H1 (cell line): ENCODE measurements around the gene GRAMD1B. TPM values are rescaled to one million over a fixed set of nuclear protein-coding genes. Genes with fewer than 3 reads are reported as not detected.

Experiments used
- CTCF ChIA-PET: fragments of 300-600 bp; sonication (Branson Sonifier 250); formaldehyde crosslinking; loops from one replicate; lab custom pipeline; 2021; ENCODE audit not compliant: partially characterized antibody; lab: Charles Lee
- POLR2A ChIA-PET: fragments of 300-600 bp; sonication (Branson Sonifier 250); formaldehyde crosslinking; loops from one replicate; lab custom pipeline; 2021; ENCODE audit warnings: inconsistent platforms; ENCODE audit not compliant: partially characterized antibody; lab: Charles Lee
- DNase-seq, 2 experiments: peaks; one replicate each; pipeline versions ENCODE4 v3.0.0 to v3.0.0-alpha.2; 2010 to 2022; ENCODE audit warnings: low spot score in 2 of 2, low read depth in 1 of 2, mixed read lengths in 1 of 2
- FAIRE-seq: peaks from 2 replicates; lab custom pipeline; 2011; peaks lifted over from hg19 to GRCh38; lab: Jason Lieb, UNC
- H2AFZ ChIP-seq: 2 replicates; pipeline ENCODE4 v1.8.1; 2012; ENCODE audit warnings: low read length, inconsistent platforms
- H2AK5ac ChIP-seq: 2 replicates; pipeline ENCODE4 v1.6.1; 2013; ENCODE audit warnings: low read depth, low read length
- H2BK120ac ChIP-seq: replicated peaks from 2 replicates; pipeline ENCODE3; 2013; ENCODE audit warnings: low read depth, low read length, inconsistent platforms
- H2BK12ac ChIP-seq: 2 replicates; pipeline ENCODE4 v1.6.1; 2013; ENCODE audit warnings: low read depth, low read length
- H2BK15ac ChIP-seq: 2 replicates; pipeline ENCODE4 v1.6.1; 2013; ENCODE audit warnings: low read length
- H2BK20ac ChIP-seq: 2 replicates; pipeline ENCODE4 v1.6.1; 2013; ENCODE audit warnings: low read length
- H2BK5ac ChIP-seq: 2 replicates; pipeline ENCODE4 v1.6.1; 2013; ENCODE audit warnings: low read depth, low read length
- H3K14ac ChIP-seq: 2 replicates; pipeline ENCODE4 v1.6.1; 2013; ENCODE audit warnings: inconsistent platforms; ENCODE audit not compliant: insufficient read length
- H3K18ac ChIP-seq: 2 replicates; pipeline ENCODE4 v1.6.1; 2013; ENCODE audit warnings: low read length; ENCODE audit errors: extremely low read depth
- H3K23ac ChIP-seq: 2 replicates; pipeline ENCODE4 v1.6.1; 2013; ENCODE audit warnings: inconsistent platforms; ENCODE audit not compliant: insufficient read length
- H3K23me2 ChIP-seq: 2 replicates; pipeline ENCODE4 v1.6.1; 2013; ENCODE audit warnings: low read depth, low read length
- H3K27ac ChIP-seq: 2 replicates; pipeline ENCODE4 v1.6.1; 2011; ENCODE audit warnings: low read depth, low read length, inconsistent platforms
- H3K27me3 ChIP-seq, 4 experiments: replicated peaks in 1 of 4; 1 replicate in 1 of 4; 2 replicates in 3 of 4; pipeline versions ENCODE4 v1.6.1 to v1.8.1; 2011 to 2013; ENCODE audit warnings: low read length in 3 of 4, mild to moderate bottlenecking in 3 of 4, inconsistent platforms in 2 of 4, mixed read lengths in 2 of 4, moderate library complexity in 1 of 4; ENCODE audit not compliant: control insufficient read depth in 3 of 4, insufficient read depth in 3 of 4; ENCODE audit errors: extremely low read depth in 1 of 4
- H3K36me3 ChIP-seq, 4 experiments: 2 replicates each; pipeline versions ENCODE4 v1.6.1 to v1.8.1; 2011 to 2013; ENCODE audit warnings: mild to moderate bottlenecking in 4 of 4, low read length in 3 of 4, moderate library complexity in 2 of 4, control low read depth in 1 of 4, inconsistent platforms in 1 of 4; ENCODE audit not compliant: insufficient read depth in 4 of 4, control insufficient read depth in 2 of 4
- H3K4ac ChIP-seq: replicated peaks from 2 replicates; pipeline ENCODE3; 2013; ENCODE audit warnings: low read length, low read depth, mixed read lengths, inconsistent platforms; ENCODE audit not compliant: insufficient read length
- H3K4me1 ChIP-seq, 4 experiments: replicated peaks in 1 of 4; 1 replicate in 1 of 4; 2 replicates in 3 of 4; pipeline versions ENCODE4 v1.6.1 to v1.8.1; 2011 to 2013; ENCODE audit warnings: low read length in 3 of 4, inconsistent platforms in 2 of 4, mixed read lengths in 1 of 4; ENCODE audit not compliant: insufficient read depth in 4 of 4, control insufficient read depth in 3 of 4
- H3K4me2 ChIP-seq, 2 experiments: 2 replicates each; pipeline versions ENCODE4 v1.6.1 to v1.8.1; 2011 to 2013; ENCODE audit warnings: low read depth in 2 of 2, low read length in 2 of 2, control low read depth in 1 of 2, inconsistent platforms in 1 of 2, mild to moderate bottlenecking in 1 of 2; ENCODE audit not compliant: insufficient read depth in 1 of 2
- H3K4me3 ChIP-seq, 4 experiments: fragments of 200-600, 300-600 bp in 1 of 4; sonication (generic), shearing (Covaris generic), sonication (Bioruptor Twin) in 1 of 4; 2 replicates each; pipeline versions ENCODE4 v1.5.1 to v1.8.1; 2011 to 2016; ENCODE audit warnings: low read length in 4 of 4, low read depth in 3 of 4, control low read depth in 2 of 4, inconsistent platforms in 2 of 4, mild to moderate bottlenecking in 2 of 4, mixed read lengths in 1 of 4, moderate library complexity in 1 of 4; ENCODE audit not compliant: insufficient read depth in 2 of 4; ENCODE audit errors: extremely low read depth in 1 of 4
- H3K56ac ChIP-seq: replicated peaks from 2 replicates; pipeline ENCODE3; 2013; ENCODE audit warnings: low read depth, mild to moderate bottlenecking, mixed read lengths, low read length, inconsistent platforms; ENCODE audit not compliant: insufficient read length
- H3K79me1 ChIP-seq: 2 replicates; pipeline ENCODE4 v1.6.1; 2013; ENCODE audit warnings: low read depth, low read length, control low read depth
- H3K79me2 ChIP-seq, 2 experiments: 2 replicates each; pipeline versions ENCODE4 v1.6.1 to v1.8.1; 2012 to 2013; ENCODE audit warnings: low read length in 2 of 2, mild to moderate bottlenecking in 2 of 2, inconsistent platforms in 1 of 2; ENCODE audit not compliant: insufficient read depth in 2 of 2, control insufficient read depth in 1 of 2
- H3K9ac ChIP-seq, 4 experiments: replicated peaks in 1 of 4; 1 replicate in 1 of 4; 2 replicates in 3 of 4; pipeline versions ENCODE4 v1.6.1 to v1.8.1; 2011 to 2013; ENCODE audit warnings: low read depth in 3 of 4, low read length in 3 of 4, control low read depth in 2 of 4, mild to moderate bottlenecking in 2 of 4, moderate library complexity in 2 of 4, inconsistent platforms in 1 of 4; ENCODE audit errors: extremely low read depth in 1 of 4
- H3K9me3 ChIP-seq, 2 experiments: 2 replicates each; pipeline versions ENCODE4 v1.6.1 to v1.8.1; 2012 to 2013; ENCODE audit warnings: mild to moderate bottlenecking in 2 of 2, moderate library complexity in 2 of 2, control low read depth in 1 of 2, inconsistent platforms in 1 of 2, low read depth in 1 of 2, low read length in 1 of 2, mixed read lengths in 1 of 2; ENCODE audit not compliant: insufficient read depth in 2 of 2
- H4K20me1 ChIP-seq, 2 experiments: replicated peaks in 1 of 2; 2 replicates each; pipeline versions ENCODE3 to v1.8.1; 2011 to 2013; ENCODE audit warnings: inconsistent platforms in 2 of 2, low read length in 2 of 2, mild to moderate bottlenecking in 1 of 2; ENCODE audit not compliant: insufficient read depth in 2 of 2, control insufficient read depth in 1 of 2
- H4K5ac ChIP-seq: 2 replicates; pipeline ENCODE4 v1.6.1; 2013; ENCODE audit warnings: low read length, low read depth, mixed read lengths, inconsistent platforms; ENCODE audit not compliant: insufficient read length
- H4K8ac ChIP-seq: 2 replicates; pipeline ENCODE4 v1.8.0; 2013; ENCODE audit warnings: mild to moderate bottlenecking, moderate library complexity, low read length, inconsistent platforms; ENCODE audit not compliant: insufficient read depth; ENCODE audit errors: extremely low read depth
- H4K91ac ChIP-seq: replicated peaks from 2 replicates; pipeline ENCODE3; 2013; ENCODE audit warnings: low read length, mixed read lengths, inconsistent platforms; ENCODE audit not compliant: insufficient read length
- ASH2L ChIP-seq: fragments of 200-600, 300-600 bp; sonication (generic); IDR thresholded peaks from one replicate; pipeline ENCODE4 v1.7.1; 2017; ENCODE audit warnings: low read length
- CBX8 ChIP-seq: fragments of 300-800, 300-1000 bp; sonication (generic); IDR thresholded peaks from 2 replicates; pipeline ENCODE4 v1.7.1; 2016; ENCODE audit warnings: low read depth, low read length, borderline replicate concordance
- CHD1 ChIP-seq: IDR thresholded peaks from 2 replicates; pipeline ENCODE4 v1.6.1; 2012; ENCODE audit warnings: low read depth, low read length, improper control_type of control experiment
- CREB1 ChIP-seq: IDR thresholded peaks from 2 replicates; pipeline ENCODE4 v1.6.1; 2012; ENCODE audit warnings: inconsistent platforms
- FOSL1 ChIP-seq: IDR thresholded peaks from 2 replicates; pipeline ENCODE4 v1.6.1; 2011; ENCODE audit warnings: mild to moderate bottlenecking, low read depth, low read length, moderate library complexity; ENCODE audit not compliant: insufficient read depth
- KDM1A ChIP-seq: fragments of 200-600, 300-600 bp; sonication (generic); IDR thresholded peaks from 2 replicates; pipeline ENCODE4 v1.7.1; 2016; ENCODE audit warnings: mild to moderate bottlenecking, low read length, borderline replicate concordance
- NRF1 ChIP-seq: IDR thresholded peaks from 2 replicates; pipeline ENCODE4 v1.6.1; 2011; ENCODE audit warnings: mild to moderate bottlenecking, low read depth, low read length, improper control_type of control experiment
- POU5F1 ChIP-seq: IDR thresholded peaks from 2 replicates; pipeline ENCODE4 v1.6.1; 2011; ENCODE audit warnings: low read depth, mild to moderate bottlenecking, low read length, moderate library complexity
- RFX5 ChIP-seq: IDR thresholded peaks from 2 replicates; pipeline ENCODE4 v1.6.1; 2011; ENCODE audit warnings: low read depth, low read length, improper control_type of control experiment, borderline replicate concordance
- RXRA ChIP-seq: IDR thresholded peaks from 2 replicates; pipeline ENCODE4 v1.6.1; 2011; ENCODE audit warnings: low read depth, mild to moderate bottlenecking, low read length, moderate library complexity; ENCODE audit not compliant: insufficient read depth
- SIN3A ChIP-seq, 2 experiments: IDR thresholded peaks in 1 of 2; conservative IDR thresholded peaks in 1 of 2; 2 replicates each; pipeline ENCODE4 v1.6.1; 2011 to 2012; ENCODE audit warnings: low read length in 2 of 2, improper control_type of control experiment in 1 of 2, low read depth in 1 of 2, mild to moderate bottlenecking in 1 of 2
- SIX5 ChIP-seq: IDR thresholded peaks from 2 replicates; pipeline ENCODE4 v1.6.1; 2011; ENCODE audit warnings: mild to moderate bottlenecking, low read depth, low read length
- USF2 ChIP-seq: IDR thresholded peaks from 2 replicates; pipeline ENCODE4 v1.6.1; 2011; ENCODE audit warnings: low read length, improper control_type of control experiment
- WGBS, 2 experiments: shearing (Covaris generic) in 1 of 2; methylation state at CpG; one replicate each; pipeline versions ENCODE4 v1.1.6 to v1.1.7; 2013 to 2015; ENCODE audit warnings: low lambda C conversion rate in 2 of 2, mixed read lengths in 2 of 2, inconsistent platforms in 1 of 2, low coverage in 1 of 2, missing lambda C conversion rate in 1 of 2; ENCODE audit not compliant: insufficient replicate concordance in 2 of 2, insufficient coverage in 1 of 2, insufficient read length in 1 of 2; ENCODE audit errors: extremely low coverage in 1 of 2, missing lambda C conversion rate in 1 of 2; 5-methylcytosine and 5-hydroxymethylcytosine counted together
- polyA plus RNA-seq, 7 experiments: library from polyadenylated mRNA; depleted of rRNA in 3 of 7; stranded (reverse) in 5 of 7; unstranded in 2 of 7; fragments of >200 nt in 5 of 7; fragments of 200-250 nt in 2 of 7; gene quantifications; 1 replicate in 5 of 7; 2 replicates in 1 of 7; 4 replicates in 1 of 7; pipeline versions ENCODE4 v1.2.1 to v1.2.3, GENCODE V29; 2011 to 2013; ENCODE audit warnings: missing spikeins in 2 of 7, mixed read lengths in 2 of 7
- total RNA-seq: library from RNA; stranded (reverse); fragmentation: NEBNext Ultra II Directional; extraction: Animal tissue kit (Norgen Biotek cat#: 25700); gene quantifications from 2 replicates; pipeline ENCODE4 v1.2.1, GENCODE V29; 2021

GRAMD1B gene
- total and polyA plus RNA-seq, 2 of the 8 experiments (the other 6 are each of a cell fraction or from before 2014, with no cell fraction given): 10.1 to 21.2 TPM

- H2BK20ac ChIP-seq: no peak overlapping the region
- CTCF ChIA-PET: interaction anchor here (0.8 to 2.7 kb wide), 6 partner anchors 10 to 120 kb away, joined by 4 to 13 read pairs (median 6); no protein-coding TSS in a partner anchor
- 84% methylated on average over 2 of the region's 2 CpGs; no CpG with 5 or more reads in 1 of the 2 experiments for WGBS, 2 experiments
- TF ChIP-seq CHD1 (no peak), FOSL1 (no peak), RFX5 (no peak), CBX8 (no peak), SIX5 (no peak), RXRA (no peak), CREB1 (no peak), NRF1 (no peak), SIN3A (conservative IDR thresholded peaks at IDR 0.05 in 1 of 2, IDR thresholded peaks at IDR 0.05 in 1 of 2; ENCODE audit: low read depth in 1 of 2, low read length in 2 of 2) (no peak), USF2 (no peak), ASH2L (no peak), POU5F1 (no peak), KDM1A (no peak)
Observed at GRCh38 chr11:123587044-123587443, 157.0 kb downstream of the GRAMD1B start.

More at GRCh38 chr11:123587044-123587443, 157.0 kb downstream of the GRAMD1B start:
- no peak overlapping the region for H2AFZ ChIP-seq
- no peak overlapping the region for H3K9ac ChIP-seq
- no peak overlapping the region for H2BK15ac ChIP-seq
- H2BK5ac ChIP-seq: no peak overlapping the region
- no peak overlapping the region for H3K18ac ChIP-seq
- no peak overlapping the region for H3K23ac ChIP-seq
- POLR2A ChIA-PET: no interaction called here
- peaks cover 0 to 2% (median 0%) of the 10 kb centered on the region in 4 experiments; a peak in 2 of 7 replicates for H3K4me1 ChIP-seq
- no peak overlapping the region for H2BK120ac ChIP-seq
- no peak overlapping the region for H3K56ac ChIP-seq
- H3K79me2 ChIP-seq: no peaks in the 10 kb centered on the region
- peaks cover 0 to 3% of the 10 kb centered on the region in 2 experiments for H4K20me1 ChIP-seq
- no peak overlapping the region for H3K4me3 ChIP-seq
- no peaks in the 10 kb centered on the region for H3K9me3 ChIP-seq
- H3K36me3 ChIP-seq: no peaks in the 10 kb centered on the region; a peak in 2 of 8 replicates
- H3K4me2 ChIP-seq: no peak overlapping the region
- H2BK12ac ChIP-seq: no peak overlapping the region
- H3K23me2 ChIP-seq: peaks cover 4% of the 10 kb centered on the region; the same call in 1 of the 2 replicates
- no peak overlapping the region for H3K4ac ChIP-seq
- no peak overlapping the region for H3K27ac ChIP-seq
- H2AK5ac ChIP-seq: no peak overlapping the region
- no peak overlapping the region for H4K5ac ChIP-seq
- peaks cover 5% of the 10 kb centered on the region for H3K79me1 ChIP-seq
- H4K91ac ChIP-seq: no peak overlapping the region
- DNase-seq (no peak), FAIRE-seq (no peak)
- no peak overlapping the region for H3K14ac ChIP-seq
- H3K27me3 ChIP-seq: no peaks in the 10 kb centered on the region
- H4K8ac ChIP-seq: no peak overlapping the region
